Astrocyte of the spinal cord (primary cell): ENCODE measurements around the gene ATG16L2.
"Not testable (repeated sequence)": the region's sequence is repeated elsewhere in the genome, so short reads cannot be mapped to it uniquely, and the experiment has no call there.

Source experiments
- DNase-seq: peaks from one replicate; pipeline ENCODE4 v3.0.0; 2011; ENCODE audit warnings: low read depth, low spot score
- H3K4me3 ChIP-seq: 2 replicates; pipeline ENCODE4 v1.5.1; 2011; ENCODE audit warnings: low read depth, mild to moderate bottlenecking, low read length, moderate library complexity
- CTCF ChIP-seq: IDR thresholded peaks from 2 replicates; pipeline ENCODE4 v1.5.1; 2012; ENCODE audit warnings: low read depth, mild to moderate bottlenecking, low read length, inconsistent platforms
- in situ Hi-C: cut with HindIII; loops from 2 replicates; pipeline ENCODE4 v1.10.0; 2017; ENCODE audit warnings: low sequenced_read_pairs

Gene ATG16L2

GRCh38 chr11:72784662-72785061 is 29.5 kb upstream of the ATG16L2 start:
- no peak overlapping the region for H3K4me3 ChIP-seq
- in situ Hi-C loops, result no loop called here

GRCh38 chr11:72786305-72787215 is 27.7 kb upstream of the ATG16L2 start:
- H3K4me3 ChIP-seq, result no peak overlapping the region
- no peak for TF ChIP-seq CTCF

More at GRCh38 chr11:72784662-72785061, 29.5 kb upstream of the ATG16L2 start:
- no peak for DNase-seq
- TF ChIP-seq CTCF, result no peak

GRCh38 chr11:72787216-72788104 is 26.8 kb upstream of the ATG16L2 start:
- in situ Hi-C loops, result no loop called here

More at GRCh38 chr11:72786305-72787215, 27.7 kb upstream of the ATG16L2 start:
- in situ Hi-C loops, result no loop called here
- DNase-seq, result no peak

GRCh38 chr11:72788241-72788640 is 26.0 kb upstream of the ATG16L2 start:
- in situ Hi-C loops, result no loop called here
- DNase-seq, result no peak
- no peak overlapping the region for H3K4me3 ChIP-seq
- no peak for TF ChIP-seq CTCF

More at GRCh38 chr11:72787216-72788104, 26.8 kb upstream of the ATG16L2 start:
- no peak for DNase-seq
- TF ChIP-seq CTCF, result no peak
- no peak overlapping the region for H3K4me3 ChIP-seq

GRCh38 chr11:72789493-72790131 is 24.6 kb upstream of the ATG16L2 start:
- DNase-seq, result no peak
- H3K4me3 ChIP-seq, result no peak overlapping the region
- in situ Hi-C loops, result no loop called here
- no peak for TF ChIP-seq CTCF

GRCh38 chr11:72791228-72791627 is 23.0 kb upstream of the ATG16L2 start:
- DNase-seq, in situ Hi-C loops, H3K4me3 ChIP-seq: not testable (repeated sequence)
